ENCODE measurements around the gene EIF3A.

The EIF3A gene

GRCh38 chr10:119049361-119049760 is 31.3 kb downstream of the EIF3A start:
- H3K27ac ChIP-seq: no peak overlapping the region
- H3K4me3 ChIP-seq: no peak overlapping the region
- no peak for DNase-seq (ENCODE audit: low read depth, low spot score)
- TF ChIP-seq EZH2 (IDR thresholded peaks at IDR 0.05) (no peak), FOXP2 (optimal IDR thresholded peaks at IDR 0.05; ENCODE audit: control extremely low read depth, extremely low read length, insufficient read depth) (no peak), POLR2AphosphoS5 (IDR thresholded peaks at IDR 0.05; ENCODE audit: borderline replicate concordance, low read depth, low read length) (no peak)
- H3K36me3 ChIP-seq (ENCODE audit: insufficient read depth, low read length): peaks cover 84% of the 10 kb centered on the region
- no peaks in the 10 kb centered on the region for H3K9me3 ChIP-seq (ENCODE audit: low read depth, low read length)
- no peak overlapping the region for H3K9ac ChIP-seq (ENCODE audit: insufficient read length)

GRCh38 chr10:119045561-119045960 is 35.1 kb downstream of the EIF3A start:
- no peak overlapping the region for H3K4me3 ChIP-seq
- H3K36me3 ChIP-seq (ENCODE audit: insufficient read depth, low read length): peaks cover 76% of the 10 kb centered on the region
- TF ChIP-seq FOXP2 (optimal IDR thresholded peaks at IDR 0.05; ENCODE audit: control extremely low read depth, extremely low read length, insufficient read depth) (no peak), POLR2AphosphoS5 (IDR thresholded peaks at IDR 0.05; ENCODE audit: borderline replicate concordance, low read depth, low read length) (no peak), EZH2 (IDR thresholded peaks at IDR 0.05) (no peak)
- no peak overlapping the region for H3K27ac ChIP-seq
- no peak for DNase-seq (ENCODE audit: low read depth, low spot score)
- H3K9me3 ChIP-seq (ENCODE audit: low read depth, low read length): no peaks in the 10 kb centered on the region
- no peak overlapping the region for H3K9ac ChIP-seq (ENCODE audit: insufficient read length)

GRCh38 chr10:119042169-119042568 is 38.4 kb downstream of the EIF3A start:
- Histone ChIP-seq H3K36me3 (ENCODE audit: insufficient read depth, low read length) (peaks cover 77% of the 10 kb centered on the region), H3K4me3 (no peak overlapping the region), H3K9me3 (ENCODE audit: low read depth, low read length) (no peaks in the 10 kb centered on the region), H3K9ac (ENCODE audit: insufficient read length) (no peak overlapping the region), H3K27ac (no peak overlapping the region)
- TF ChIP-seq POLR2AphosphoS5 (IDR thresholded peaks at IDR 0.05; ENCODE audit: borderline replicate concordance, low read depth, low read length) (no peak), EZH2 (IDR thresholded peaks at IDR 0.05) (no peak), FOXP2 (optimal IDR thresholded peaks at IDR 0.05; ENCODE audit: control extremely low read depth, extremely low read length, insufficient read depth) (no peak)
- DNase-seq (ENCODE audit: low read depth, low spot score): no peak

- no peaks in the 10 kb centered on the region for H3K9me3 ChIP-seq (ENCODE audit: low read depth, low read length)
- H3K36me3 ChIP-seq (ENCODE audit: insufficient read depth, low read length): peaks cover 78% of the 10 kb centered on the region
- no peak overlapping the region for H3K9ac ChIP-seq (ENCODE audit: insufficient read length)
- DNase-seq (ENCODE audit: low read depth, low spot score): no peak
- H3K27ac ChIP-seq: no peak overlapping the region
- no peak overlapping the region for H3K4me3 ChIP-seq
- TF ChIP-seq EZH2 (IDR thresholded peaks at IDR 0.05) (no peak), POLR2AphosphoS5 (IDR thresholded peaks at IDR 0.05; ENCODE audit: borderline replicate concordance, low read depth, low read length) (no peak), FOXP2 (optimal IDR thresholded peaks at IDR 0.05; ENCODE audit: control extremely low read depth, extremely low read length, insufficient read depth) (no peak)
Observed at GRCh38 chr10:119041326-119041725, 39.3 kb downstream of the EIF3A start.

- Histone ChIP-seq H3K9me3 (ENCODE audit: low read depth, low read length) (no peaks in the 10 kb centered on the region), H3K36me3 (ENCODE audit: insufficient read depth, low read length) (peaks cover 75% of the 10 kb centered on the region), H3K4me3 (no peak overlapping the region), H3K9ac (ENCODE audit: insufficient read length) (no peak overlapping the region), H3K27ac (no peak overlapping the region)
- TF ChIP-seq FOXP2 (optimal IDR thresholded peaks at IDR 0.05; ENCODE audit: control extremely low read depth, extremely low read length, insufficient read depth) (no peak), EZH2 (IDR thresholded peaks at IDR 0.05) (no peak), POLR2AphosphoS5 (IDR thresholded peaks at IDR 0.05; ENCODE audit: borderline replicate concordance, low read depth, low read length) (no peak)
- DNase-seq (ENCODE audit: low read depth, low spot score): no peak
Observed at GRCh38 chr10:119039161-119039560, 41.5 kb downstream of the EIF3A start.

- H3K9ac ChIP-seq (ENCODE audit: insufficient read length): no peak overlapping the region
- peak overlapping the region; percentile 74 for H3K4me3 ChIP-seq
- no peak overlapping the region for H3K27ac ChIP-seq
- TF ChIP-seq EZH2 (IDR thresholded peaks at IDR 0.05) (no peak), POLR2AphosphoS5 (IDR thresholded peaks at IDR 0.05; ENCODE audit: borderline replicate concordance, low read depth, low read length) (no peak), FOXP2 (optimal IDR thresholded peaks at IDR 0.05; ENCODE audit: control extremely low read depth, extremely low read length, insufficient read depth) (no peak)
- H3K9me3 ChIP-seq (ENCODE audit: low read depth, low read length): no peaks in the 10 kb centered on the region
- H3K36me3 ChIP-seq (ENCODE audit: insufficient read depth, low read length): peaks cover 19% of the 10 kb centered on the region
- no peak for DNase-seq (ENCODE audit: low read depth, low spot score)
Observed at GRCh38 chr10:119031496-119032059, 49.0 kb downstream of the EIF3A start.

- Histone ChIP-seq H3K4me3 (peak overlapping the region; percentile 74), H3K36me3 (ENCODE audit: insufficient read depth, low read length) (peaks cover 11% of the 10 kb centered on the region; the same call in 1 of the 2 replicates), H3K27ac (no peak overlapping the region), H3K9ac (ENCODE audit: insufficient read length) (peak overlapping the region; percentile 15), H3K9me3 (ENCODE audit: low read depth, low read length) (no peaks in the 10 kb centered on the region)
- TF ChIP-seq FOXP2 (optimal IDR thresholded peaks at IDR 0.05; ENCODE audit: control extremely low read depth, extremely low read length, insufficient read depth): no peak
- TF ChIP-seq POLR2AphosphoS5 (IDR thresholded peaks at IDR 0.05; ENCODE audit: borderline replicate concordance, low read depth, low read length): peak; percentile 53
- no peak for DNase-seq (ENCODE audit: low read depth, low spot score)
Observed at GRCh38 chr10:119030421-119031250, 50.0 kb downstream of the EIF3A start.

GRCh38 chr10:119029613-119030420 is 50.8 kb downstream of the EIF3A start, which contains the start of gene NANOS1:
Gene NANOS1 (plus strand): TSS chr10:119029714. CDS start chr10:119029802, 88 bp downstream.
- no peak for DNase-seq (ENCODE audit: low read depth, low spot score)
- no peak for TF ChIP-seq EZH2 (IDR thresholded peaks at IDR 0.05)
- TF ChIP-seq FOXP2 (optimal IDR thresholded peaks at IDR 0.05; ENCODE audit: control extremely low read depth, extremely low read length, insufficient read depth): no peak
- peaks cover 11% of the 10 kb centered on the region; the same call in 1 of the 2 replicates for H3K36me3 ChIP-seq (ENCODE audit: insufficient read depth, low read length)
- H3K9ac ChIP-seq (ENCODE audit: insufficient read length): no peak within 1 kb of the TSS
- no peaks in the 10 kb centered on the region for H3K9me3 ChIP-seq (ENCODE audit: low read depth, low read length)
- H3K27ac ChIP-seq: no peak within 1 kb of the TSS
- H3K4me3 ChIP-seq: peak within 1 kb of the TSS; percentile 74
